GM12878 (cell line): ENCODE measurements around the gene ZMAT3. TPM values are rescaled to one million over a fixed set of nuclear protein-coding genes. Genes with fewer than 3 reads are reported as not detected.

Experiments
- ATAC-seq: fragments of 200-7000 bp; cut with Tn5 transposase; 3 replicates; pipeline ENCODE4 v1.9.1; 2020; ENCODE audit warnings: mild to moderate bottlenecking, moderate library complexity
- BruUV-seq: library from RNA; stranded (reverse); fragments of 400-500 nt; replicated peaks from 2 replicates; lab custom pipeline; 2021; lab: Mats Ljungman, UMichigan
- CTCF ChIA-PET: fragments of 300-600 bp; sonication (Branson Sonifier 250); formaldehyde crosslinking; extraction: SDS; loops from one replicate; lab custom pipeline; 2021; ENCODE audit warnings: inconsistent platforms; lab: Yijun Ruan, JAX
- POLR2A ChIA-PET: fragments of 350-600 bp; formaldehyde crosslinking; extraction: SDS; loops from one replicate; lab custom pipeline; 2021; ENCODE audit warnings: inconsistent platforms; lab: Charles Lee
- RAD21 ChIA-PET: fragments of 300-600 bp; sonication (Branson Sonifier 250); formaldehyde crosslinking; loops from one replicate; lab custom pipeline; 2023; ENCODE audit warnings: antibody characterized with exemption; ENCODE audit not compliant: unreplicated experiment; lab: Charles Lee
- SMC1A ChIA-PET: fragments of 300-600 bp; sonication (Branson Sonifier 250); formaldehyde crosslinking; loops from one replicate; lab custom pipeline; 2023; ENCODE audit not compliant: unreplicated experiment, uncharacterized antibody; lab: Charles Lee
- DNase-seq: peaks from one replicate; pipeline ENCODE4 v3.0.0-alpha.2; 2011; ENCODE audit warnings: low read depth, low spot score
- FAIRE-seq: peaks from 3 replicates; lab custom pipeline; 2011; peaks lifted over from hg19 to GRCh38; lab: Jason Lieb, UNC
- H2AFZ ChIP-seq: 2 replicates; pipeline ENCODE4 v1.6.0; 2011; ENCODE audit warnings: low read depth, low read length, control low read depth; ENCODE audit not compliant: control insufficient read depth
- H3K27ac ChIP-seq: 2 replicates; pipeline ENCODE4 v1.5.1; 2011; ENCODE audit warnings: control low read depth; ENCODE audit not compliant: control insufficient read depth, insufficient read depth
- H3K27me3 ChIP-seq, 2 experiments: replicated peaks in 1 of 2; 2 replicates each; pipeline versions ENCODE4 v1.6.0 to v1.6.1; 2011; ENCODE audit warnings: low read length in 1 of 2; ENCODE audit not compliant: control insufficient read depth in 2 of 2, insufficient read depth in 2 of 2
- H3K36me3 ChIP-seq, 2 experiments: 2 replicates each; pipeline ENCODE4 v1.5.1; 2011; ENCODE audit warnings: low read length in 1 of 2; ENCODE audit not compliant: control insufficient read depth in 2 of 2, insufficient read depth in 2 of 2
- H3K4me1 ChIP-seq: 2 replicates; pipeline ENCODE4 v1.6.1; 2011; ENCODE audit warnings: mild to moderate bottlenecking, low read length, moderate library complexity, mixed read lengths; ENCODE audit not compliant: control insufficient read depth, insufficient read depth
- H3K4me2 ChIP-seq: 2 replicates; pipeline ENCODE4 v1.6.0; 2011; ENCODE audit warnings: control low read depth; ENCODE audit not compliant: control insufficient read depth, insufficient read depth
- H3K4me3 ChIP-seq: fragments of 200-600 bp; sonication (generic); 2 replicates; pipeline ENCODE4 v1.5.1; 2016
- H3K79me2 ChIP-seq: 2 replicates; pipeline ENCODE4 v1.6.0; 2011; ENCODE audit warnings: low read length; ENCODE audit not compliant: control insufficient read depth, insufficient read depth
- H3K9ac ChIP-seq: 2 replicates; pipeline ENCODE4 v1.8.0; 2011; ENCODE audit warnings: low read length, control low read depth, mixed read lengths; ENCODE audit not compliant: control insufficient read depth, insufficient read depth
- H3K9me3 ChIP-seq: replicated peaks from 3 replicates; pipeline ENCODE4 v1.5.1; 2011; ENCODE audit warnings: mild to moderate bottlenecking, low read length; ENCODE audit not compliant: control insufficient read depth, insufficient read depth
- H4K20me1 ChIP-seq: 2 replicates; pipeline ENCODE4 v1.6.0; 2011; ENCODE audit not compliant: control insufficient read depth, insufficient read depth
- BACH1 ChIP-seq: fragments of 450-650 bp; IDR thresholded peaks from 2 replicates; pipeline ENCODE4 v1.6.1; 2017; ENCODE audit warnings: mild to moderate bottlenecking, borderline replicate concordance
- BRCA1 ChIP-seq: IDR thresholded peaks from 2 replicates; pipeline ENCODE4 v1.6.1; 2011; ENCODE audit warnings: low read depth, low read length, improper control_type of control experiment
- CHD4 ChIP-seq: fragments of 200-600 bp; sonication (generic); IDR thresholded peaks from 2 replicates; pipeline ENCODE4 v1.6.1; 2016; ENCODE audit warnings: mild to moderate bottlenecking
- JUNB ChIP-seq: IDR thresholded peaks from 2 replicates; pipeline ENCODE4 v1.6.1; 2016; ENCODE audit warnings: antibody characterized with exemption, mild to moderate bottlenecking
- JUND ChIP-seq: IDR thresholded peaks from 2 replicates; pipeline ENCODE4 v1.6.1; 2012; ENCODE audit warnings: low read depth, mild to moderate bottlenecking, low read length, improper control_type of control experiment, moderate library complexity
- KDM1A ChIP-seq: fragments of 200-600 bp; sonication (generic); IDR thresholded peaks from 2 replicates; pipeline ENCODE4 v1.6.1; 2016; ENCODE audit warnings: borderline replicate concordance
- MEF2B ChIP-seq: fragments of 450-650 bp; IDR thresholded peaks from 2 replicates; pipeline ENCODE4 v1.6.1; 2018; ENCODE audit warnings: mild to moderate bottlenecking, moderate library complexity; ENCODE audit not compliant: partially characterized antibody, poor library complexity, severe bottlenecking
- NR2F1 ChIP-seq: fragments of 450-650 bp; conservative IDR thresholded peaks from 2 replicates; pipeline ENCODE4 v1.6.1; 2017; ENCODE audit warnings: mild to moderate bottlenecking
- POLR2A ChIP-seq: IDR thresholded peaks from 2 replicates; pipeline ENCODE4 v1.6.1; 2011; ENCODE audit warnings: low read depth, mild to moderate bottlenecking, low read length
- POU2F2 ChIP-seq: IDR thresholded peaks from 3 replicates; pipeline ENCODE4 v1.6.1; 2011; ENCODE audit warnings: low read depth, mild to moderate bottlenecking, low read length, borderline replicate concordance
- RCOR1 ChIP-seq: conservative IDR thresholded peaks from 2 replicates; pipeline ENCODE4 v1.6.1; 2012; ENCODE audit warnings: low read depth, low read length, improper control_type of control experiment
- TCF3 ChIP-seq: IDR thresholded peaks from 2 replicates; pipeline ENCODE4 v1.6.1; 2012; ENCODE audit warnings: low read depth, mild to moderate bottlenecking, low read length, borderline replicate concordance; ENCODE audit not compliant: insufficient read depth
- WGBS: methylation state at CpG from one replicate; pipeline ENCODE4 v1.1.6; 2016; ENCODE audit warnings: low lambda C conversion rate; ENCODE audit not compliant: insufficient replicate concordance, insufficient coverage; ENCODE audit errors: missing lambda C conversion rate; 5-methylcytosine and 5-hydroxymethylcytosine counted together
- in situ Hi-C: fragments of 300-500 bp; cut with MboI; formaldehyde crosslinking; loops from 9 replicates; pipeline ENCODE4 v1.14.3; 2018; ENCODE audit warnings: mixed read lengths
- intact Hi-C: fragments of 100-400 bp; cut with micrococcal nuclease; formaldehyde crosslinking; loops from one replicate; pipeline ENCODE4 v1.14.2; 2022; ENCODE audit not compliant: unreplicated experiment
- polyA plus RNA-seq, 11 experiments: library from polyadenylated mRNA; depleted of rRNA in 4 of 11; unstranded in 6 of 11; stranded (reverse) in 5 of 11; fragments of >200 nt; fragmentation: Nextera tagmentation in 4 of 11; fragmentation: Illumina TruSeq in 1 of 11; extraction: Ambion mirVana in 4 of 11; extraction: Trizol in 1 of 11; gene quantifications; 1 replicate in 1 of 11; 2 replicates in 10 of 11; pipeline versions ENCODE4 v1.2.1 to v1.2.3, GENCODE V29; 2011 to 2016; ENCODE audit warnings: inconsistent platforms in 2 of 11, missing spikeins in 2 of 11, low read depth in 1 of 11
- total RNA-seq, 4 experiments: library from RNA; depleted of rRNA in 3 of 4; stranded (reverse); fragments of >200 nt in 3 of 4; fragmentation: Illumina TruSeq in 1 of 4; extraction: Trizol in 1 of 4; gene quantifications; 2 replicates each; pipeline versions ENCODE4 v1.2.1 to v1.2.3, GENCODE V29; 2013 to 2021
- TF ChIP-seq, protein P1 (sequence below): IDR thresholded peaks from 2 replicates; pipeline ENCODE4 v1.6.1; 2012; ENCODE audit warnings: low read depth, low read length, improper control_type of control experiment
- TF ChIP-seq, protein P2 (sequence below): fragments of 450-650 bp; IDR thresholded peaks from 2 replicates; pipeline ENCODE4 v1.6.1; 2018; ENCODE audit warnings: mild to moderate bottlenecking, low read depth, moderate library complexity; ENCODE audit not compliant: partially characterized antibody
- TF ChIP-seq, protein P3 (sequence below): fragments of 450-650 bp; IDR thresholded peaks from 2 replicates; pipeline ENCODE4 v1.6.1; 2017; ENCODE audit warnings: antibody characterized with exemption, mild to moderate bottlenecking, moderate library complexity
- TF ChIP-seq, protein P4 (sequence below): IDR thresholded peaks from 2 replicates; pipeline ENCODE4 v1.6.1; 2011; ENCODE audit warnings: low read depth, low read length, improper control_type of control experiment, borderline replicate concordance

The ZMAT3 gene
- total and polyA plus RNA-seq, 10 of the 15 experiments (the other 5 are each of a cell fraction or from before 2014, with no cell fraction given): 6.2 to 55.9 (median 25.8) TPM

DNA sequence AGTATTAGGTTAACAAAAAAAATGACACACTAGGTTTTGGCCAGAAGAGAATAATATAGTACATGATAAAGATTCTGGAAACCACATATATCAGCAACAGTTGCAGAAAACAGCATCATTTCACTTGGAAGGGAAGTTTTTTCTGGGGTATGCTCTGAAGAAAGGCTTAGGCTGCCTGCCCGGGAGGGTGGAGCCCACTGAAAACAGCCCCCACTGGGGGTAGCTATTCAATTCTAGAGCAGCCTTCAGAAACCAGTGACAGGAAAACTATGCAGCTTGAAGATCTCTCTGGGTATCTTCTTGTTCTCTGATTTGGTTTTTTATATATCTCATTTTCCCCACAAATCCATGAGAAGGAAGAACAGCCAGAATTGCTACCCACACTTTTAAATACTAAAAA, 43.2 kb downstream of the ZMAT3 start:
- ATAC-seq (no peak), FAIRE-seq (no peak), DNase-seq (no peak)
- H3K36me3 ChIP-seq: peaks cover 5 to 14% of the 10 kb centered on the region in 2 experiments; a peak in 3 of 4 replicates
- no peaks in the 10 kb centered on the region for H3K4me1 ChIP-seq
- no peaks in the 10 kb centered on the region for H4K20me1 ChIP-seq
- WGBS: 100% methylated on average over 1 of the region's 1 CpG
- in situ Hi-C loops (no loop called here), intact Hi-C loops (no loop called here)
- H3K4me3 ChIP-seq: no peak overlapping the region
- no peaks in the 10 kb centered on the region for H3K27me3 ChIP-seq
- H3K9me3 ChIP-seq: no peaks in the 10 kb centered on the region
- H3K27ac ChIP-seq: no peak overlapping the region
- H3K4me2 ChIP-seq: no peak overlapping the region
- ChIA-PET SMC1A (interaction anchor here (0.7 to 6.1 kb wide), 6 partner anchors 8 to 39 kb away, joined by 3 to 31 read pairs (median 4); no protein-coding TSS in a partner anchor), RAD21 (interaction anchor here (0.8 to 1.5 kb wide), 5 partner anchors 8 to 42 kb away, joined by 3 read pairs; no protein-coding TSS in a partner anchor), CTCF (interaction anchor here (0.8 to 2.5 kb wide), 4 partner anchors 8 to 41 kb away, joined by 3 to 11 read pairs (median 6); no protein-coding TSS in a partner anchor), POLR2A (no interaction called here)
- BruUV-seq: no TSS peak
- no peak overlapping the region for H3K9ac ChIP-seq
- peaks cover 4% of the 10 kb centered on the region for H3K79me2 ChIP-seq
- H2AFZ ChIP-seq: no peak overlapping the region
- no peak for TF ChIP-seq KDM1A
- no peak for TF ChIP-seq BRCA1
- TF ChIP-seq, protein P1, sequence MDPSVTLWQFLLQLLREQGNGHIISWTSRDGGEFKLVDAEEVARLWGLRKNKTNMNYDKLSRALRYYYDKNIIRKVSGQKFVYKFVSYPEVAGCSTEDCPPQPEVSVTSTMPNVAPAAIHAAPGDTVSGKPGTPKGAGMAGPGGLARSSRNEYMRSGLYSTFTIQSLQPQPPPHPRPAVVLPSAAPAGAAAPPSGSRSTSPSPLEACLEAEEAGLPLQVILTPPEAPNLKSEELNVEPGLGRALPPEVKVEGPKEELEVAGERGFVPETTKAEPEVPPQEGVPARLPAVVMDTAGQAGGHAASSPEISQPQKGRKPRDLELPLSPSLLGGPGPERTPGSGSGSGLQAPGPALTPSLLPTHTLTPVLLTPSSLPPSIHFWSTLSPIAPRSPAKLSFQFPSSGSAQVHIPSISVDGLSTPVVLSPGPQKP: no peak
- TF ChIP-seq CHD4: no peak
- no peak for TF ChIP-seq POLR2A
- TF ChIP-seq, protein P2, sequence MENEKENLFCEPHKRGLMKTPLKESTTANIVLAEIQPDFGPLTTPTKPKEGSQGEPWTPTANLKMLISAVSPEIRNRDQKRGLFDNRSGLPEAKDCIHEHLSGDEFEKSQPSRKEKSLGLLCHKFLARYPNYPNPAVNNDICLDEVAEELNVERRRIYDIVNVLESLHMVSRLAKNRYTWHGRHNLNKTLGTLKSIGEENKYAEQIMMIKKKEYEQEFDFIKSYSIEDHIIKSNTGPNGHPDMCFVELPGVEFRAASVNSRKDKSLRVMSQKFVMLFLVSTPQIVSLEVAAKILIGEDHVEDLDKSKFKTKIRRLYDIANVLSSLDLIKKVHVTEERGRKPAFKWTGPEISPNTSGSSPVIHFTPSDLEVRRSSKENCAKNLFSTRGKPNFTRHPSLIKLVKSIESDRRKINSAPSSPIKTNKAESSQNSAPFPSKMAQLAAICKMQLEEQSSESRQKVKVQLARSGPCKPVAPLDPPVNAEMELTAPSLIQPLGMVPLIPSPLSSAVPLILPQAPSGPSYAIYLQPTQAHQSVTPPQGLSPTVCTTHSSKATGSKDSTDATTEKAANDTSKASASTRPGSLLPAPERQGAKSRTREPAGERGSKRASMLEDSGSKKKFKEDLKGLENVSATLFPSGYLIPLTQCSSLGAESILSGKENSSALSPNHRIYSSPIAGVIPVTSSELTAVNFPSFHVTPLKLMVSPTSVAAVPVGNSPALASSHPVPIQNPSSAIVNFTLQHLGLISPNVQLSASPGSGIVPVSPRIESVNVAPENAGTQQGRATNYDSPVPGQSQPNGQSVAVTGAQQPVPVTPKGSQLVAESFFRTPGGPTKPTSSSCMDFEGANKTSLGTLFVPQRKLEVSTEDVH: no peak
- TF ChIP-seq, protein P3, sequence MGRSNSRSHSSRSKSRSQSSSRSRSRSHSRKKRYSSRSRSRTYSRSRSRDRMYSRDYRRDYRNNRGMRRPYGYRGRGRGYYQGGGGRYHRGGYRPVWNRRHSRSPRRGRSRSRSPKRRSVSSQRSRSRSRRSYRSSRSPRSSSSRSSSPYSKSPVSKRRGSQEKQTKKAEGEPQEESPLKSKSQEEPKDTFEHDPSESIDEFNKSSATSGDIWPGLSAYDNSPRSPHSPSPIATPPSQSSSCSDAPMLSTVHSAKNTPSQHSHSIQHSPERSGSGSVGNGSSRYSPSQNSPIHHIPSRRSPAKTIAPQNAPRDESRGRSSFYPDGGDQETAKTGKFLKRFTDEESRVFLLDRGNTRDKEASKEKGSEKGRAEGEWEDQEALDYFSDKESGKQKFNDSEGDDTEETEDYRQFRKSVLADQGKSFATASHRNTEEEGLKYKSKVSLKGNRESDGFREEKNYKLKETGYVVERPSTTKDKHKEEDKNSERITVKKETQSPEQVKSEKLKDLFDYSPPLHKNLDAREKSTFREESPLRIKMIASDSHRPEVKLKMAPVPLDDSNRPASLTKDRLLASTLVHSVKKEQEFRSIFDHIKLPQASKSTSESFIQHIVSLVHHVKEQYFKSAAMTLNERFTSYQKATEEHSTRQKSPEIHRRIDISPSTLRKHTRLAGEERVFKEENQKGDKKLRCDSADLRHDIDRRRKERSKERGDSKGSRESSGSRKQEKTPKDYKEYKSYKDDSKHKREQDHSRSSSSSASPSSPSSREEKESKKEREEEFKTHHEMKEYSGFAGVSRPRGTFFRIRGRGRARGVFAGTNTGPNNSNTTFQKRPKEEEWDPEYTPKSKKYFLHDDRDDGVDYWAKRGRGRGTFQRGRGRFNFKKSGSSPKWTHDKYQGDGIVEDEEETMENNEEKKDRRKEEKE: no peak
- TF ChIP-seq NR2F1: no peak
- TF ChIP-seq RCOR1: no peak
- no peak for TF ChIP-seq MEF2B
- TF ChIP-seq JUND: no peak
- no peak for TF ChIP-seq POU2F2
- TF ChIP-seq BACH1: no peak
- TF ChIP-seq JUNB: no peak
- TF ChIP-seq TCF3: no peak
- TF ChIP-seq, protein P4, sequence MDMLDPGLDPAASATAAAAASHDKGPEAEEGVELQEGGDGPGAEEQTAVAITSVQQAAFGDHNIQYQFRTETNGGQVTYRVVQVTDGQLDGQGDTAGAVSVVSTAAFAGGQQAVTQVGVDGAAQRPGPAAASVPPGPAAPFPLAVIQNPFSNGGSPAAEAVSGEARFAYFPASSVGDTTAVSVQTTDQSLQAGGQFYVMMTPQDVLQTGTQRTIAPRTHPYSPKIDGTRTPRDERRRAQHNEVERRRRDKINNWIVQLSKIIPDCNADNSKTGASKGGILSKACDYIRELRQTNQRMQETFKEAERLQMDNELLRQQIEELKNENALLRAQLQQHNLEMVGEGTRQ: no peak
